NT2/D1 (cell line): ENCODE results near the gene GTF3A.

Experiments used
- SUZ12 ChIP-seq: IDR thresholded peaks from 2 replicates; pipeline ENCODE4 v1.6.1; 2011; ENCODE audit not compliant: insufficient read length, insufficient read depth; ENCODE audit errors: extremely low read depth
- ZNF274 ChIP-seq: IDR thresholded peaks from 2 replicates; pipeline ENCODE4 v1.6.1; 2011; ENCODE audit warnings: mild to moderate bottlenecking, low read depth, low read length

DNA sequence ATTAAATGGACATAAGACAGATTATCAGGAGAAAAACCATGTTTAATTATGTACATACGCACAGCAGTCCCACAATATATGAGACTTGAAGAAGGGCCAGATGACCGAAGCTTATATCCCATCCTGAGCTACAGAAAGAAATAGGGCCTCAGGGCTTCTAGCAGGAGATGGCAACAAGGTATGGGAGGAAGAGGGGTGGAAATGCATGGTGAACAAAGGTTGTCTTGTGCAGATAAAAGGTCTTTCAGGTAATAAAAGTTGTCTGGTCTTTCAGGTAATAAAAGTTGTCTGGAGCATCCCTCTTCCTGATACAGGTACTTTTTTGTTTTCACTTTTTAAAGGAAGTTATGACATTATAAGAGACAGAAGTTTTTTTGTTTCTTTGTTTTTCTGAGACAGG lies 15.4 kb upstream of the GTF3A start:
- no peak for TF ChIP-seq ZNF274
- TF ChIP-seq SUZ12, result no peak
